Breast epithelium (tissue), 3 donors: ENCODE data around the gene SKA1.
"Not testable (repeated sequence)": the region's sequence is repeated elsewhere in the genome, so short reads cannot be mapped to it uniquely, and the experiment has no call there.

Experiments used
- POLR2A ChIP-seq: fragments of 450-650 bp; IDR thresholded peaks from one replicate; pipeline ENCODE4 v1.6.1; 2016; ENCODE audit warnings: antibody characterized with exemption, mild to moderate bottlenecking, moderate library complexity
- POLR2AphosphoS5 ChIP-seq, 3 donors: sonication (generic); formaldehyde crosslinking; IDR thresholded peaks; one replicate each; pipeline ENCODE4 v1.6.1; 2017; ENCODE audit warnings: antibody characterized with exemption in 3 of 3
- TF ChIP-seq, protein P1 (sequence below), 3 donors: fragments of 450-650 bp; IDR thresholded peaks; one replicate each; pipeline ENCODE4 v1.5.1; 2016 to 2017; ENCODE audit warnings: antibody characterized with exemption in 3 of 3, mild to moderate bottlenecking in 3 of 3, moderate library complexity in 3 of 3

DNA sequence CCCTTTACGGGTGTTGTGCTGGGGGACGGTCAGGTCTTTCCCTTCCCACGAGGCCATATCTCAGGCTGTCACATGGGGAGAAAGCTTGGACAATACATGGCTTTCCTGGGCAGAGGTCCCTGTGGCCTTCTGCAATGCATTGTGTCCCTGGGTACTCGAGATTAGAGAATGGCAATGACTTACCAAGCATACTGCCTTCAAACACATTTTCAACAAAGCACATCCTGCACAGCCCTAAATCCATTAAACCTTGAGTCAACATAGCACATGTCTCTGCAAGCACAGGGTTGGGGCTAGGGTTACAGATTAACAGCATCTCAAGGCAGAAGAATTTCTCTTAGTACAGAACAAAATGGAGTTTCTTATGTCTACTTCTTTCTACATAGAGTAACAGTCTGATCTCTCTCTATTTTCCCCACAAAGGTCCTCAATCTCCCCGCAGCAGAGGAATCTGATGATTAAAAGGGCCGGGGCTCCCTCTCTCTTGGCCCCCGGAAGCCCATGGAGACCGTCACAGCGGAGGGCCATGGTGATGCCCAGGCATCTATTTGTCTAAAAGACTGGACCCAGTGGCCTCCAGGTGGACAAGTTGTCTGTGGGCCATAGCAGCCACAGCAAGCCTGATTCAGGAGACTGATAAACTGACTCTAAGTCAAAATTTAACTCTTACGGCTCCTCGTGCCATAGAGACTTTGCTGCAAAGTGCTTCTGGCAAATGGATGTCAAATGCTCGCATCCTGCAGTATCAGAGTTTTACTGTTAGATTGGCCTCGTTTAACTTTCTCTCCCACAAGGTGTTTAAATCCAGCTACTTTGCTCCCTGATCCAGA, 30.1 kb downstream of the SKA1 start:
- TF ChIP-seq, protein P1, sequence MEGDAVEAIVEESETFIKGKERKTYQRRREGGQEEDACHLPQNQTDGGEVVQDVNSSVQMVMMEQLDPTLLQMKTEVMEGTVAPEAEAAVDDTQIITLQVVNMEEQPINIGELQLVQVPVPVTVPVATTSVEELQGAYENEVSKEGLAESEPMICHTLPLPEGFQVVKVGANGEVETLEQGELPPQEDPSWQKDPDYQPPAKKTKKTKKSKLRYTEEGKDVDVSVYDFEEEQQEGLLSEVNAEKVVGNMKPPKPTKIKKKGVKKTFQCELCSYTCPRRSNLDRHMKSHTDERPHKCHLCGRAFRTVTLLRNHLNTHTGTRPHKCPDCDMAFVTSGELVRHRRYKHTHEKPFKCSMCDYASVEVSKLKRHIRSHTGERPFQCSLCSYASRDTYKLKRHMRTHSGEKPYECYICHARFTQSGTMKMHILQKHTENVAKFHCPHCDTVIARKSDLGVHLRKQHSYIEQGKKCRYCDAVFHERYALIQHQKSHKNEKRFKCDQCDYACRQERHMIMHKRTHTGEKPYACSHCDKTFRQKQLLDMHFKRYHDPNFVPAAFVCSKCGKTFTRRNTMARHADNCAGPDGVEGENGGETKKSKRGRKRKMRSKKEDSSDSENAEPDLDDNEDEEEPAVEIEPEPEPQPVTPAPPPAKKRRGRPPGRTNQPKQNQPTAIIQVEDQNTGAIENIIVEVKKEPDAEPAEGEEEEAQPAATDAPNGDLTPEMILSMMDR (IDR thresholded peaks at IDR 0.05) = not testable (repeated sequence)
- not testable (repeated sequence) for TF ChIP-seq POLR2AphosphoS5 (IDR thresholded peaks at IDR 0.05); POLR2A
